ENCODE data around the gene CHRND.

The CHRND gene

DNA sequence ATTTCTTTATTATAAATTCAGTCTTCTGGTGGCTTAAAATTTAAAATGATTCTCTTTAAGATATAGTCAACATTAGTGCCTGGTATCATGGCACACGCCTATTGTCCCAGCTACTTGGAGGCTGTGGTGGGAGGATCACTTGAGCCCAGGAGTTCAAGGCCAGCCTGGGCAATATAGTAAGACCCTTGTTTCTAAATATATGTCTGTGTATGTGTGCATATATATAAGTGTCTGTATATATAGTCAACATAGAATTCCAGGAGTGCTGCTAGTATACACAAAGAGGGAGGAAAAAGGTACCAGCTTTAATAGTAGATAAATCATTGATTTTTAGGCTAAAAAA lies 49.4 kb downstream of the CHRND start:
- DNase-seq (ENCODE audit: low read depth) = no peak

DNA sequence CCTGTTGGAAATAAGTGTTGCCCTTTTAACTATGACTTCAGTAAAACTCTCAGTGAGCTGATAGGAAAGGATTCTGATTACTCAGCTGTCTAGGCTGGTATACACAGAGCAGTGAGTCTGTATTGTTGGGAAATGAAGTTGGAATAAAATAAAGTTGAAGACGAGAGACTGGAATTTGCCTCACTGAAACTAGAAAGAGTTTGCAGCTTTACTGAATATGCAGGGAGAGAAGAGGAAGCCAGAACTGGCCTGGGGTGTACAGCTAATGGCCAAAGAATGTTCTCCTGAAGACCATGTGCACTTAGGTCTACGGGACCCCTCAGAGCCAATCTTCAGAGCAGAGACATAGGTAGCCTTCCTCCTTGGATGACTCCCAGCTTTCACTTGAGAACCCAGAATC lies 51.0 kb downstream of the CHRND start:
- no peak for DNase-seq (ENCODE audit: low read depth)

- DNase-seq (ENCODE audit: low read depth) = no peak
Measured at GRCh38 chr2:232577841-232578240, 51.9 kb downstream of the CHRND start.

- DNase-seq (ENCODE audit: low read depth) = no peak
Measured at GRCh38 chr2:232578626-232579025, 52.7 kb downstream of the CHRND start.

DNA sequence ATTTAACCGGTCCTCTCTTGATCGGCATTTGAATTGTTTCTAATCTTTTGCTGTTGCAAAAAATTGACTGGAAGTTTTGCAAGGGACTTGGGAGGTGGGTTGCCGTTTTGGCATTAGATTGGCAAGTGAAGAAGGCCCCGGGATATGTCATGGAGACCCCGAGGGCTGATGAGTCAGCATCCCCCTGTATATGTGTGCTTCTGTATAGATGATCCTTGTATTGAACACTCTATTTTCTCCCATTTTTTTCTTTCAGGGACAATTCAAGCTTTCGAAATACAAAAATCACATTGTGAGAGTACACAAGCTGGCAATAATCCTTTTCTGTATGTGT lies 54.7 kb downstream of the CHRND start:
- no peak for DNase-seq (ENCODE audit: low read depth)

DNA sequence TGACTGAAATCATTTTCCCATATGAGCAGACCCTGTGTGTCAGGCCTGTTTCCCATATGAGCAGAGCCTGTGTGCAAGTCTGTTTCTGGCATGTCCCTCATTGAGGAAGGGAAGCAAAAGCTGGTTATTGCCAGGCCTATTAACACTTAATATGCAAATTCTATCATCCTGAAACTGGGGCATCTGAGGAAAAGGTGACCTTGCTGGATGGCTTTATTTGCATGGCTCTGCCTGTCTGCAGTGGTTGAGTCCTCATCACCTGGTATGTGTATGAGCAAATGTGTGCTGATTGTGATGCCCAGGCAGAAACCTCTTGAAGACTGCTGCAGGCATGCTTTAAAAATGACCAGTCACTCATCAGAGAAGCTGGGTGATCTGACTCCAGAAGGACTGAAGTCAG lies 55.8 kb downstream of the CHRND start:
- no peak for DNase-seq (ENCODE audit: low read depth)

DNA sequence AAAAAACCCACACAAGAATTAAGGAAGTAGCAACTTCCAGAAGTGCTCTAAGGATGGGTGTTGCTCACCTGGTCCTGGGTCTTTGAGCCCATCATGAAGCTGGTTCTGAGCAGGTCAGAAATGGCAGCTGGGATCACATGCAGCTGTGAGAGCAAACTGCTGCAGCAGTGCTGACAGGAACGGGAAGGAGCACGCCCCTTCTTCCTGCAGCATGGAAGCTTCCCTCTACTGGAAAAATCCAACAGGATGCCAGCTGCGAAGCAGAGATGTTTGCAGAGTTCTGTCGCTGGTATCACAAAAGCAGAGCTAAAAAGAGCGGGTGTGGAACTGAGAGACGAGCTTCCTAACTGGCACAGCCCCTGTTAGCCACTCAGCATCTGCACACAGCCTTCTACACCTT lies 58.3 kb downstream of the CHRND start:
- no peak for DNase-seq (ENCODE audit: low read depth)
